Colonic mucosa (tissue), 4 donors: ENCODE data around the gene ANKRD36B. TPM values are rescaled to one million over a fixed set of nuclear protein-coding genes. Genes with fewer than 3 reads are reported as not detected.
"Not testable (repeated sequence)": the region's sequence is repeated elsewhere in the genome, so short reads cannot be mapped to it uniquely, and the experiment has no call there.

Experiments used
- DNase-seq: peaks from one replicate; pipeline ENCODE4 v3.0.0-alpha.2; 2020
- H3K27ac ChIP-seq: fragments of 200-600 bp; one replicate; pipeline ENCODE4 v1.8.0; 2021
- H3K27me3 ChIP-seq: fragments of 200-600 bp; one replicate; pipeline ENCODE4 v1.8.0; 2021
- H3K36me3 ChIP-seq: fragments of 200-600 bp; one replicate; pipeline ENCODE4 v1.8.0; 2021
- H3K4me1 ChIP-seq: fragments of 200-600 bp; one replicate; pipeline ENCODE4 v1.8.0; 2021; ENCODE audit warnings: mild to moderate bottlenecking
- H3K4me3 ChIP-seq: fragments of 200-600 bp; one replicate; pipeline ENCODE4 v1.8.0; 2021
- H3K9ac ChIP-seq, 2 donors: one replicate each; pipeline ENCODE4 v1.7.0; 2013; ENCODE audit warnings: control low read depth in 2 of 2, low read depth in 2 of 2, low read length in 2 of 2
- H3K9me3 ChIP-seq: fragments of 200-600 bp; one replicate; pipeline ENCODE4 v1.8.0; 2021
- intact Hi-C: fragments of 100-400 bp; cut with DNase I; formaldehyde crosslinking; loops from one replicate; pipeline ENCODE4 v1.14.1; 2022
- total RNA-seq, 2 donors: library from RNA; stranded (reverse); fragmentation: NEBNext Ultra II Directional in 1 of 2; extraction: Animal tissue kit (Norgen Biotek cat#: 25700) in 1 of 2; gene quantifications; one replicate each; pipeline ENCODE4 v1.2.1, GENCODE V29; 2021
- TF ChIP-seq, protein P1 (sequence below): fragments of 200-600 bp; IDR thresholded peaks from one replicate; pipeline ENCODE4 v1.8.0; 2022; ENCODE audit warnings: antibody characterized with exemption, mild to moderate bottlenecking
- donor health status: healthy.
- donor health status: DM: no; HTN: no; CAD: no.
- donor health status: DM: no; HTN: no; CAD: no.

The ANKRD36B gene
- total RNA-seq = 10 to 100 TPM; 13.6 to 17.5 TPM

DNA sequence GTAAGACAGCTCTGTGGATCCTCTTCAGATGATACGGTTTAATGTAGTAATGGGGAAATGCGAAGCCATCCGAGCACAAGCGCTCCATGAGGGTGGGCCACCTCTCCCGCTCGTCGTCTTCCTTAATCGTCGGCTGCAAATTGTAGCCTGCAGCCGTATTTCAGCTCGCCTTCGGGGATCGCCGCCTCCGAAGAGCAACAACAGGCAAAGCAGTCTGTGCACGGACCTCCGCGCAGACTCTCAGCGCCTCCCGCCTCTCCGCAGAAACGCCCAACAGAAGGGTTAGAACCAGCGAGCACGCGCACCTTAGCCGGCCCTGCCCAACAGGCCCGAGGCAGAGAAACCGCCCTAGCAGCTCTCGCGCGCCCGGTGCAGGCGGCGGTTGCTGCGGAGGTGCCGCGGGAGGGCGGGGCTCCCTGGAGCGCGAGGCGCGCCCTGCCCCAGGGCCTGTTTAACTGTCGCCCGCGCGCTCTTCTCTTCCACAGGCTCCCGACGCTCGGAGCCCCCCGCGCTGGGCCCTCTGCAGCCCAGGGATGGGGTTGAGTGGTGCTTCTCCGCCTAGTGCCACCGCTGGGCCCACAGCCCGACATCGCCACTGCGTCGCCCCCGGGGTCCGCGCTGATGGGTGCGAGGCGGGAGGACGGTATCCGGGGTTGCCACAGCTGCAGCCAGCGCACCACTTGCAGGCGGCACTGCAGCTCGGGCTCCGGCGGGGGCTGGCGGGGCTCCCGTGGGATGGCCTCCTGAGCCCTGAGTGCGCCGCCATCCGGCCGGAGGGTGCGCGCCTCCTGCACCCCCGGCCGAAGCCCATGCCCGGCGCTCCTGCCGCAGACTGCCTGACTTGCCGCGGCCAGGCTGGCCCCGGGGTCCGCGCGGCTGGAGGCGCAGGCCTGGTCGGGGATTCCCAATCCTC is at the start of gene ANKRD36B:
Gene ANKRD36B (minus strand): TSS at position 280 of the 913 bp plus-strand sequence. CDS start 192 bp downstream, at position 88.
- Histone ChIP-seq H3K27ac (peak within 1 kb of the TSS; percentile 98), H3K9ac (peak within 1 kb of the TSS; percentile 64 to 71), H3K4me3 (peak within 1 kb of the TSS; percentile 55)
- peak; percentile 70 for DNase-seq
- not testable (repeated sequence) for H3K36me3 ChIP-seq, H3K9me3 ChIP-seq, H3K27me3 ChIP-seq, H3K4me1 ChIP-seq
- intact Hi-C loops = loop anchor here (10.0 kb wide), 1 partner anchor 105 kb away; no protein-coding TSS in a partner anchor

DNA sequence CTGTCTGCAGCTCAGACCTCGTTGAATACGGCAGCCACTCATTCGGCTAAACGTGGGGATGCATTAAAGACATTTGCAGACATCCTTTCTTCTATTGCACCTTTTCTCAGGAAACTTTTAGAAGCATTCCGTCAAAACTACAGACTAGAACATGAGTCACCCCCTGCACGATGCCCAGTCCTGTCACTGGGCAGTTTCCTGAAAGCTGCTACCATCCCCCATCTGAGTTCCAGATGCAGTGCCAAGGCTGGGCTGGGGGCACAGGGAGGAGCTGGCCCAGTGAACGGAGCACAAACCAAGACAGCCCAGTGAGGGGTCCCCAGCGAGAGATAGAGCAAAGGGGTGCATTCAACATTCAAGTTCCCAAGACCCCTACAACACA is 36.4 kb upstream of the ANKRD36B start:
- DNase-seq, H3K9ac ChIP-seq, H3K27ac ChIP-seq, H3K9me3 ChIP-seq, intact Hi-C loops, H3K27me3 ChIP-seq, H3K36me3 ChIP-seq, H3K4me1 ChIP-seq, H3K4me3 ChIP-seq: not testable (repeated sequence)

DNA sequence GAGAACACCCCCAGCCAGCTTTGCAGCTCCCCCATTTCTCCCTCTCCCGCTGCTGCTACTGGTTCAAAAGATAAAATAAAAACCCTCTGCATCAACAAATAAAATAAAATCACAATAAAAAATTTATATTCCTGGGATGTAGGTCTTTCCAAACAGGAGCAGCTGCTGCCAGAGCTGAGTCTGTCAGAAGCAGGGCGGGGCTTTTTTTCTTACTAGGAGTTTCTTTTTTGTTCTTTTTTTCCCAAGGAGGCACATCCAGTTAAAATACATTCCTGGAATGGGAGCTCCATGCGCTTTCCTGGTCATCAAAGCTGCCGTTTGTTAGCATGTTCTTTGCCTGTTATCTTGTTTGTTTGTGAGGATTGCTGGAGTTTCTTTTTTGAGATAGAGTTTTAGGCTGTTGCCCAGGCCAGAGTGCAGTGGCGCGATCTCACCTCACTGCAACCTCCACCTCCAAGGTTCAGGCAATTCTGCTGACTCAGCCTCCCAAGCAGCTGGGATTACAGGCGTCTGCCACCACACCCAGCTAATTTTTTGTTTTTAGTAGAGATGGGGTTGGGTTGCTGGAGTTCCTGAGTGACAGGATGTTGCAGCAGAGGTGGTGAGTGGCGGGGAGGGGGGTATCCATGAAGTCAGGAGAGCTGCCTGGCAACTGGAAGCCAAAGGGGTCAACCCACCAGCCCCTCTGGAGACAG is 35.8 kb upstream of the ANKRD36B start:
- H3K9me3 ChIP-seq, H3K4me3 ChIP-seq, H3K4me1 ChIP-seq, DNase-seq, intact Hi-C loops, H3K9ac ChIP-seq, H3K27ac ChIP-seq, H3K27me3 ChIP-seq, H3K36me3 ChIP-seq: not testable (repeated sequence)

DNA sequence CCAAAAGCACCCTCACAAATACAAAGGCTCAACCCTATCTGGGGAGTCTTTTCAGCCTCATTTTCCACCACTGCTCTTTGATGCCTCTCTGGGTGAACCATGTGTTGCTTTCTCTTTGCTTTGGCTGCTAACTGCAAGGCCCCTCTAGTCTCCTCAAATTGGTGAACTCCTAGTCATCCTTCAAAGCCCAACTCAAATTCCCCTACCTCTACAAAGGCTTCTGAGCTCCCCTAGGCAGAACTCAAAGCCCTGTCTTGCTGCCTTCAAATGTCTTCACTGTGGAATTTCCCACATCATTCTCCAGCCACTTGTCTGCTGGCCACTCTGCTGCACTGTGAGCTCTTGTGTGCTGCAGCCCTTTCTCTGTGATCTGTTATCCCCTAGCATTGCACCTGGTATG is 33.3 kb upstream of the ANKRD36B start:
- H3K9ac ChIP-seq, H3K27me3 ChIP-seq, DNase-seq, H3K36me3 ChIP-seq, H3K27ac ChIP-seq, H3K4me3 ChIP-seq, intact Hi-C loops, H3K4me1 ChIP-seq, H3K9me3 ChIP-seq: not testable (repeated sequence)

DNA sequence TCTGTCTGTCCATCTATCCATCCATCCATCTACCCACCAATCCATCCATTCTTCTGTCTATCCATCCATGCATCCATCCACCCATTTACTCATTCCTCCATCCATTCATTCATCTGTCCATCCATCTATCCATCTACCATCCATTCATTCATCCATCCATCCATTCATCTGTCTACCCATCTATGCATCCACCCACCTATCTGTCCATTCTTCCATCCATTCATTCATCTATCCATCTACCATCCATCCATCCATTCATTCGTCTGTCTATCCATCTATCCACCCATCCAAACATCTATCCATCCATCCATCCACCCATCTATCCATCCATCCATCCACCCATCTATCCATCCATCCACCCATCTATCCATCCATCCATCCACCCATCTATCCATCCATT is 30.8 kb upstream of the ANKRD36B start:
- H3K27ac ChIP-seq, H3K9ac ChIP-seq, H3K9me3 ChIP-seq, intact Hi-C loops, H3K4me3 ChIP-seq, DNase-seq, H3K4me1 ChIP-seq, H3K36me3 ChIP-seq, H3K27me3 ChIP-seq: not testable (repeated sequence)

DNA sequence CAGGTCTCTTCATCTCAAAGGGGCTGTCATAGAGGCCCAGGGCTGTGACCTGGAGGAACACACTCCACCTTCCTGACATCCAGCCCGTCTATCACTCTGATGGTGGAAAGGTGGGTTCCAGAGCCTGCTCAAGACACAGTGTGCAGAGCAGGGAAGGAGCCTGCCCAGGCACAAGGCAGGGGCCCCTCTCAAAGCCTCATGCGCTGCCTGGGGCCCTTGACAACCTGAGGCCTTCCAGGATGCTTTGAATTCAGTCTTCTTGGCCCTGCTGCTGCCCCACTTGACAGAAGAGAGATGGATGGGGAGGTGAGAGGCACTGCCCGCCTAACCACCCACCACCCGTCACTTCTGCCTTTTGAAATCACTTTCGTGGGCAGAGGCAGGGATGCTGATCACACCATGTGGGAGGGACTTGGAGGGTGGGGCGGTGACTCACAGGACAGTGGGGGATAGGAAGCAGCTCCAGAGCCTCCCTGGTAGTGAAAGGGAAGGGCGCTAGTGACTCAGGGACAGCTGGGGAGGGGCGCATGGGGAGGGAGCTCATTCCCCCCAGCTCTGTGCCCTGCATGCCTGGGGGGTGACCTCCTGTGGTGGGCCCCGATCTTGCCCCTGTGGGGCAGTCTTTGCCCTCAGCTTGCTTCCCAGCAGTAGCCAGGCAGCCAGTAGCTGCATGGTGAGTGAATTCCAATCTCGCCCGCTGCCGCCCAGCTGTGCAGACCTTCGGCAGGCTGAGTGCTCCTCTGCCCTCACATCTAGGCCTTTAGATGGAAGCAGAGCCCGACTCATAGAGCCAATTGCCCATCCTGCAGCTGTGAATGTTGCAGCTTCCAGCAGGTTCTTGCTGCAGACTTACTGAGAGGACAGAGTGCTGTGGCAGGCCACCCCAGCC is 29.5 kb upstream of the ANKRD36B start:
- DNase-seq, H3K27ac ChIP-seq, H3K9me3 ChIP-seq, H3K4me1 ChIP-seq, H3K9ac ChIP-seq, H3K4me3 ChIP-seq, intact Hi-C loops, H3K36me3 ChIP-seq, H3K27me3 ChIP-seq: not testable (repeated sequence)

DNA sequence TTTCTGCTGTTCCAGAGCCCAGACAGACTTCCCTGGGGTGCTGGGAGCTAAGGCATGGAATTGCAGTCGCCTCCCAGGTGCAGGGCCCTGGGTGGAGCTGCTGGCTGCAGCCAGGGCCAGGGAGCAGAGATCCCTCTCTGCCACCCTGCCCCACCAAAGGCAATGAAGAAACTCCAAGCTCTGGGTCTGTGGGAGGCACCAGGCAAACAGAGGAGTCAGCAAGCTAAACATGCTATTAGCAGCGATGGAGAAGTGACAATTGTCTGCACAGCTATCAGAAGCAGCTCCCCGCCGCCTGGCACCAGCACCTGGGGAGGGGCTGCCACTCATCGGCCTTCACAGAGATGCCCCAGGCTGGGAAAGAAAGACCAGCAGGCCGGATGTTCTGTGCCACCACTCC is 28.2 kb upstream of the ANKRD36B start:
- Histone ChIP-seq H3K27me3 (no peaks in the 10 kb centered on the region), H3K36me3 (no peaks in the 10 kb centered on the region), H3K4me1 (no peaks in the 10 kb centered on the region), H3K27ac (no peak overlapping the region), H3K9ac (no peak overlapping the region), H3K4me3 (no peak overlapping the region), H3K9me3 (no peaks in the 10 kb centered on the region)
- DNase-seq = no peak
- TF ChIP-seq, protein P1, sequence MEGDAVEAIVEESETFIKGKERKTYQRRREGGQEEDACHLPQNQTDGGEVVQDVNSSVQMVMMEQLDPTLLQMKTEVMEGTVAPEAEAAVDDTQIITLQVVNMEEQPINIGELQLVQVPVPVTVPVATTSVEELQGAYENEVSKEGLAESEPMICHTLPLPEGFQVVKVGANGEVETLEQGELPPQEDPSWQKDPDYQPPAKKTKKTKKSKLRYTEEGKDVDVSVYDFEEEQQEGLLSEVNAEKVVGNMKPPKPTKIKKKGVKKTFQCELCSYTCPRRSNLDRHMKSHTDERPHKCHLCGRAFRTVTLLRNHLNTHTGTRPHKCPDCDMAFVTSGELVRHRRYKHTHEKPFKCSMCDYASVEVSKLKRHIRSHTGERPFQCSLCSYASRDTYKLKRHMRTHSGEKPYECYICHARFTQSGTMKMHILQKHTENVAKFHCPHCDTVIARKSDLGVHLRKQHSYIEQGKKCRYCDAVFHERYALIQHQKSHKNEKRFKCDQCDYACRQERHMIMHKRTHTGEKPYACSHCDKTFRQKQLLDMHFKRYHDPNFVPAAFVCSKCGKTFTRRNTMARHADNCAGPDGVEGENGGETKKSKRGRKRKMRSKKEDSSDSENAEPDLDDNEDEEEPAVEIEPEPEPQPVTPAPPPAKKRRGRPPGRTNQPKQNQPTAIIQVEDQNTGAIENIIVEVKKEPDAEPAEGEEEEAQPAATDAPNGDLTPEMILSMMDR = no peak
- intact Hi-C loops = no loop called here

DNA sequence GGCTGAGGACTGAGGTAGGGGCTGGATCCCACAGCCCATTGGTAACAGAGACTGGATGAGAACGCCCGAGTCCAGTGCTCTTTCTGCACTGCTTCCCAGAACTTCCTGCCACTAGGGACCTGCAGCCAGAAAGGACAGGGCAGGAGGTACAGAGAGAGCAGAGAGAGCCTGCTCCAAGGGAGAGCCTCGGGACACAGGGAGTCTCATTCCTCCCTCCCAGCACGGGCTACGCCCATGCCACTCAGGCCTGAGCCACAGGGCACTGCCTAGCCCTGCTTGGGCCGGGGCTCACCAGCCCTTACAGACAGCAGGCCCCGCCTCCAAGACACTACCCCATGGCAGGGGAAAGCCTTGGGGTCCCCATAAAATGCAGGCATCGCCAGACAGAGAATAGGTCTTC is 26.1 kb upstream of the ANKRD36B start:
- H3K27me3 ChIP-seq, H3K4me3 ChIP-seq, H3K4me1 ChIP-seq, H3K36me3 ChIP-seq, DNase-seq, H3K9me3 ChIP-seq, H3K27ac ChIP-seq, intact Hi-C loops, H3K9ac ChIP-seq: not testable (repeated sequence)

DNA sequence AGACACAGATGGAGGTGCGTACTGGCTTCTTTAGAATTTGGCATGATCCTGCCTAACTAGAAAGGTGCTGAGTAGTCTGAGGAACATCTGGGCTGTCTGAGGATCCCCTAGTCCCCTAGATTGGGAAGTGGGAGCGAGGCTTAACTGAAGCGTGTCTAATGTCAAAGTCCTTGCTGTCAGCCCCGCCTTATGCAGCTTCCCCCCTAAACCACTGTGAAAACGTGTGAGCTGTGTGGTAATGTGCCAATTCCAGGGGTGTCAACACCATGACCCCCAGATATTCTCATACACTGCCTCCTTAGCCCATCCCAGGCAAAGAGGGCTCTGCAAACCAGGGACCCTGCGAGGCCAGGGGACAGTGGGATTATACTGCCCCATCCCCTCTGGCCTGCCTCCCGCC is 22.2 kb upstream of the ANKRD36B start:
- intact Hi-C loops, H3K36me3 ChIP-seq, H3K9ac ChIP-seq, H3K27me3 ChIP-seq, H3K4me1 ChIP-seq, H3K9me3 ChIP-seq, H3K27ac ChIP-seq, DNase-seq, H3K4me3 ChIP-seq: not testable (repeated sequence)

DNA sequence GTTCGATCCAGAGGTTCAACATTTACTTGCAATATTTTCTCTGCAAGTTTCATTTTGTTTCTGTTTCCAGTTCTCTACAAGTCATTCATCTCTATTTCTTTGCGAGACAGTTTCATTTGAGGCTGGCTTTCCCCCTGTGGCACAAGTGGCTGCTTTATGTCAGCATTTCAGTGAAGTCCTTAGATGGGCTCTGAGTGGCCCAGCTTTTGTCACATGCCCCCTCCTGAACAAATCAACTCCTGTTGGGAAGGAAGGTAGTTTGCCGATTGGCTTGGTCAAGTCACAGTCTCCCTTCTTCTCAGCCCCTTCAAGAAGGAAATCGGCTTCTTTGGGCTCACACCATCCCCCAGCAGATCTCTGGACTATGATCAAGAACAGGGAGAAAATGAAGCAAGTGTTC is 19.1 kb upstream of the ANKRD36B start:
- H3K27ac ChIP-seq, H3K36me3 ChIP-seq, DNase-seq, intact Hi-C loops, H3K9me3 ChIP-seq, H3K9ac ChIP-seq, H3K4me1 ChIP-seq, H3K4me3 ChIP-seq, H3K27me3 ChIP-seq: not testable (repeated sequence)

DNA sequence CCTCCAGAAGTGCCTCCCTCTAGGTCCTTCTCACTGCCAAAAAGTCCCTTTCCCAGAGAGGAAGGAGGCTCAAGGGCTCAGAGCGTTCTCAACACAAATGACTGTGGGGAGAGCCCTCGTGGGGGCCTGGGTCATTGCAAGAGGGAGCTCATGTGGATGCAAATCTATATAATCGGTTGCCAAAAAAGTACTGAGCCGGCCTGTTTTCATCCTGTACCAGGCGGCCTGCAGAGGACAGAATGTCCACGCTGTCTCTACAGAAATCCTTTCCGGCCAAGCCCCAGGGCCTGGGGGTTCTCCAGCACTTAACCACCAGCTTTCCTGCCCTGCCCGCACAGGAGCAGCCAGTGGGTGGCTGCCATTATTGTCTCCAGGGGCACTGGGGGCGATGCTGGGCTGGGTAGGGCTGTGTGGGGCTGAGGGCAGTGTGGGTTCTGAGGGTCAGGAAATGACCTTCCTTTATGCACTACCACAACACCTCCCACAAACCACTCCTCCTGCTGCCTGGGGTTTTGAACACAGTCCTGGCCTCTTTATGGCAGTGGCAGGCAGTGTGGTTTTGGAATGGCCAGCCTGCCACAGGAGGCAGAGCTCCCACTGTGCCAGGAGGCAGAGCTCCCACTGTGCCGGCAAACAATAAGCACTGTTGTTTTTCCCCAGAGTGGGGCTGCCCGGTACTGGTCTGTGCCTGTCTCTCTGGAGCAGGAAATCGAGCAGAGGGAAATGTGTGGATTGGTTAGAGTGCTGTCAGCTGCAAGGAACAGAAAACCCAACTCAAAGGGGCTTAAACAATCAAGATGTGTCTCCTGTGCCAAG is 16.1 kb upstream of the ANKRD36B start:
- not testable (repeated sequence) for H3K27me3 ChIP-seq

More for the DNA sequence above, 16.1 kb upstream of the ANKRD36B start:
- H3K9me3 ChIP-seq, H3K9ac ChIP-seq, H3K27ac ChIP-seq, DNase-seq, intact Hi-C loops, H3K4me1 ChIP-seq, H3K36me3 ChIP-seq, H3K4me3 ChIP-seq: not testable (repeated sequence)
